ENCODE measurements around the gene RASAL2.
"Not testable (repeated sequence)": the region's sequence is repeated elsewhere in the genome, so short reads cannot be mapped to it uniquely, and the experiment has no call there.

Gene RASAL2

GRCh38 chr1:178498896-178499675, 405.2 kb downstream of the RASAL2 start:
- DNase-seq: no peak

GRCh38 chr1:178500091-178500770, 406.3 kb downstream of the RASAL2 start:
- DNase-seq: peak in 1 of 2 experiments; percentile 54

- DNase-seq: no peak
Observed at GRCh38 chr1:178500936-178501554, 407.1 kb downstream of the RASAL2 start.

GRCh38 chr1:178501705-178502329, 407.9 kb downstream of the RASAL2 start:
- peak; percentile 57 to 94 for DNase-seq

- DNase-seq: no peak
Observed at GRCh38 chr1:178502330-178502714, 408.4 kb downstream of the RASAL2 start.

- no peak for DNase-seq
Observed at GRCh38 chr1:178502856-178503255, 409.0 kb downstream of the RASAL2 start.

GRCh38 chr1:178503316-178503715, 409.4 kb downstream of the RASAL2 start:
- DNase-seq: not testable (repeated sequence)

GRCh38 chr1:178503849-178504248, 409.9 kb downstream of the RASAL2 start:
- DNase-seq: no peak

GRCh38 chr1:178504286-178504685, 410.4 kb downstream of the RASAL2 start:
- DNase-seq: no peak

- no peak for DNase-seq
Observed at GRCh38 chr1:178506177-178506576, 412.3 kb downstream of the RASAL2 start.

- DNase-seq: no peak
Observed at GRCh38 chr1:178506669-178507068, 412.8 kb downstream of the RASAL2 start.

GRCh38 chr1:178509414-178510007, 415.6 kb downstream of the RASAL2 start:
- no peak for DNase-seq

- DNase-seq: no peak
Observed at GRCh38 chr1:178510155-178510554, 416.3 kb downstream of the RASAL2 start.

- no peak for DNase-seq
Observed at GRCh38 chr1:178512566-178513277, 418.8 kb downstream of the RASAL2 start, which contains the start of gene TEX35. TEX35 (plus strand) TSS chr1:178513109; CDS start chr1:178513189, 80 bp downstream.

- peak in 1 of 2 experiments; percentile 30 for DNase-seq
Observed at GRCh38 chr1:178513278-178513983, 419.5 kb downstream of the RASAL2 start.

- DNase-seq: no peak
Observed at GRCh38 chr1:178516110-178516509, 422.2 kb downstream of the RASAL2 start.

GRCh38 chr1:178518894-178519293, 425.0 kb downstream of the RASAL2 start:
- no peak for DNase-seq

GRCh38 chr1:178520803-178521202, 426.9 kb downstream of the RASAL2 start:
- DNase-seq: no peak

GRCh38 chr1:178521241-178521640, 427.3 kb downstream of the RASAL2 start:
- DNase-seq: no peak

GRCh38 chr1:178527117-178527516, 433.2 kb downstream of the RASAL2 start:
- DNase-seq: no peak

- DNase-seq: no peak
Observed at GRCh38 chr1:178528228-178528952, 434.5 kb downstream of the RASAL2 start.
